GM23338 (cell line): ENCODE results near the gene AFAP1L1. TPM values are rescaled to one million over a fixed set of nuclear protein-coding genes. Genes with fewer than 3 reads are reported as not detected.

Experiments used
- ATAC-seq: fragments of 200-7000 bp; cut with Tn5 transposase; 3 replicates; pipeline ENCODE4 v1.9.1; 2020
- DNase-seq: peaks from one replicate; pipeline ENCODE4 v3.0.0-alpha.2; 2015; ENCODE audit warnings: low spot score
- H2AFZ ChIP-seq: fragments of 200-600 bp; sonication (generic); 2 replicates; pipeline ENCODE4 v1.8.0; 2016; ENCODE audit warnings: antibody characterized with exemption, mild to moderate bottlenecking, moderate library complexity
- H3F3A ChIP-seq: fragments of 200-600 bp; sonication (generic); replicated peaks from 2 replicates; pipeline ENCODE4 v1.8.0; 2017; ENCODE audit warnings: antibody characterized with exemption, mixed run types, low read depth
- H3K27ac ChIP-seq: fragments of 200-600 bp; sonication (generic); 2 replicates; pipeline ENCODE4 v1.6.1; 2016; ENCODE audit warnings: low read depth
- H3K27me3 ChIP-seq: fragments of 200-600 bp; sonication (generic); 2 replicates; pipeline ENCODE4 v1.8.0; 2016; ENCODE audit warnings: mild to moderate bottlenecking, mixed run types, moderate library complexity; ENCODE audit not compliant: insufficient read depth
- H3K36me3 ChIP-seq: fragments of 200-600 bp; sonication (generic); 2 replicates; pipeline ENCODE4 v1.8.0; 2016; ENCODE audit warnings: mild to moderate bottlenecking; ENCODE audit not compliant: insufficient read depth
- H3K4me1 ChIP-seq: fragments of 200-600 bp; sonication (generic); 2 replicates; pipeline ENCODE4 v1.8.0; 2016; ENCODE audit warnings: mild to moderate bottlenecking, moderate library complexity; ENCODE audit not compliant: insufficient read depth
- H3K4me2 ChIP-seq: fragments of 200-600 bp; sonication (generic); 2 replicates; pipeline ENCODE4 v1.7.1; 2017; ENCODE audit warnings: mixed run types
- H3K4me3 ChIP-seq: fragments of 200-600 bp; sonication (generic); 2 replicates; pipeline ENCODE4 v1.6.1; 2016; ENCODE audit warnings: mixed run types
- H3K79me2 ChIP-seq: fragments of 200-600 bp; sonication (generic); replicated peaks from 2 replicates; pipeline ENCODE4 v1.8.0; 2017; ENCODE audit warnings: mild to moderate bottlenecking; ENCODE audit not compliant: insufficient read depth
- H3K9me2 ChIP-seq: fragments of 200-600 bp; sonication (generic); 2 replicates; pipeline ENCODE4 v1.8.0; 2017; ENCODE audit not compliant: insufficient read depth
- H4K20me1 ChIP-seq: fragments of 200-600 bp; sonication (generic); replicated peaks from 2 replicates; pipeline ENCODE4 v1.8.0; 2017; ENCODE audit warnings: mild to moderate bottlenecking; ENCODE audit not compliant: insufficient read depth
- H3K27ac Mint-ChIP-seq: 2 replicates; pipeline ENCODE4 v1.8.0; 2020; ENCODE audit warnings: inconsistent platforms, mild to moderate bottlenecking, moderate library complexity, mixed read lengths
- H3K27me3 Mint-ChIP-seq: 3 replicates; pipeline ENCODE4 v1.8.0; 2022; ENCODE audit warnings: low read depth, mild to moderate bottlenecking, moderate library complexity, mixed read lengths, inconsistent platforms; ENCODE audit not compliant: insufficient read depth, poor library complexity
- H3K36me3 Mint-ChIP-seq: 3 replicates; pipeline ENCODE4 v1.8.0; 2021; ENCODE audit warnings: low read depth, mild to moderate bottlenecking, inconsistent platforms, moderate library complexity, mixed read lengths
- H3K4me1 Mint-ChIP-seq: 3 replicates; pipeline ENCODE4 v1.8.0; 2020; ENCODE audit warnings: mild to moderate bottlenecking, inconsistent platforms, mixed read lengths
- H3K4me3 Mint-ChIP-seq: 3 replicates; pipeline ENCODE4 v1.8.0; 2021; ENCODE audit warnings: moderate library complexity, mild to moderate bottlenecking, inconsistent platforms, mixed read lengths
- H3K9me3 Mint-ChIP-seq: 3 replicates; pipeline ENCODE4 v1.8.0; 2020; ENCODE audit warnings: moderate library complexity, mild to moderate bottlenecking, inconsistent platforms, mixed read lengths
- CREB1 ChIP-seq: fragments of 250-450 bp; sonication (Bioruptor Pico); IDR thresholded peaks from 2 replicates; pipeline ENCODE4 v1.5.0; 2020; ENCODE audit warnings: low read depth, mild to moderate bottlenecking, moderate library complexity
- CTCF ChIP-seq, 2 experiments: fragments of 200-600 bp in 1 of 2; sonication (generic) in 1 of 2; conservative IDR thresholded peaks; 2 replicates each; pipeline versions ENCODE4 v1.5.1 to v1.6.1; 2016 to 2017; ENCODE audit warnings: antibody characterized with exemption in 2 of 2, low read depth in 2 of 2, mild to moderate bottlenecking in 2 of 2, moderate library complexity in 1 of 2
- ETS1 ChIP-seq: IDR thresholded peaks from 2 replicates; pipeline ENCODE4 v1.6.1; 2016; ENCODE audit warnings: antibody characterized with exemption
- EZH2 ChIP-seq: fragments of 200-600 bp; sonication (generic); IDR thresholded peaks from one replicate; pipeline ENCODE4 v1.8.0; 2017; ENCODE audit warnings: antibody characterized with exemption, mild to moderate bottlenecking, low read depth; ENCODE audit not compliant: unreplicated experiment
- EZH2phosphoT487 ChIP-seq: fragments of 200-600 bp; sonication (generic); IDR thresholded peaks from one replicate; pipeline ENCODE4 v1.8.1; 2018; ENCODE audit warnings: antibody characterized with exemption; ENCODE audit not compliant: unreplicated experiment
- JUNB ChIP-seq: IDR thresholded peaks from one replicate; pipeline ENCODE4 v1.6.1; 2016; ENCODE audit warnings: antibody characterized with exemption; ENCODE audit not compliant: unreplicated experiment
- NANOG ChIP-seq: IDR thresholded peaks from 2 replicates; pipeline ENCODE4 v1.6.1; 2016; ENCODE audit warnings: antibody characterized with exemption, borderline replicate concordance
- POLR2AphosphoS5 ChIP-seq: IDR thresholded peaks from 2 replicates; pipeline ENCODE4 v1.6.1; 2016; ENCODE audit warnings: antibody characterized with exemption, low read depth
- REST ChIP-seq: IDR thresholded peaks from one replicate; pipeline ENCODE4 v1.6.1; 2018; ENCODE audit warnings: antibody characterized with exemption; ENCODE audit not compliant: unreplicated experiment
- STAT1 ChIP-seq: IDR thresholded peaks from one replicate; pipeline ENCODE4 v1.6.1; 2016; ENCODE audit warnings: antibody characterized with exemption; ENCODE audit not compliant: unreplicated experiment
- ZNF114 ChIP-seq: fragments of 250-450 bp; sonication (Bioruptor Pico); IDR thresholded peaks from 2 replicates; pipeline ENCODE4 v1.5.0; 2020; ENCODE audit warnings: mild to moderate bottlenecking, moderate library complexity
- polyA plus RNA-seq: library from polyadenylated mRNA; unstranded; fragments of >200 nt; fragmentation: Nextera tagmentation; extraction: Ambion mirVana; gene quantifications from 2 replicates; pipeline ENCODE4 v1.2.1, GENCODE V29; 2016
- total RNA-seq: library from RNA; depleted of rRNA; stranded (reverse); fragments of >200 nt; shearing (Covaris generic); gene quantifications from 2 replicates; pipeline ENCODE4 v1.2.3, GENCODE V29; 2014

The AFAP1L1 gene
- total and polyA plus RNA-seq, 2 experiments from 2014 or later = 3.2 to 5.7 TPM

DNA sequence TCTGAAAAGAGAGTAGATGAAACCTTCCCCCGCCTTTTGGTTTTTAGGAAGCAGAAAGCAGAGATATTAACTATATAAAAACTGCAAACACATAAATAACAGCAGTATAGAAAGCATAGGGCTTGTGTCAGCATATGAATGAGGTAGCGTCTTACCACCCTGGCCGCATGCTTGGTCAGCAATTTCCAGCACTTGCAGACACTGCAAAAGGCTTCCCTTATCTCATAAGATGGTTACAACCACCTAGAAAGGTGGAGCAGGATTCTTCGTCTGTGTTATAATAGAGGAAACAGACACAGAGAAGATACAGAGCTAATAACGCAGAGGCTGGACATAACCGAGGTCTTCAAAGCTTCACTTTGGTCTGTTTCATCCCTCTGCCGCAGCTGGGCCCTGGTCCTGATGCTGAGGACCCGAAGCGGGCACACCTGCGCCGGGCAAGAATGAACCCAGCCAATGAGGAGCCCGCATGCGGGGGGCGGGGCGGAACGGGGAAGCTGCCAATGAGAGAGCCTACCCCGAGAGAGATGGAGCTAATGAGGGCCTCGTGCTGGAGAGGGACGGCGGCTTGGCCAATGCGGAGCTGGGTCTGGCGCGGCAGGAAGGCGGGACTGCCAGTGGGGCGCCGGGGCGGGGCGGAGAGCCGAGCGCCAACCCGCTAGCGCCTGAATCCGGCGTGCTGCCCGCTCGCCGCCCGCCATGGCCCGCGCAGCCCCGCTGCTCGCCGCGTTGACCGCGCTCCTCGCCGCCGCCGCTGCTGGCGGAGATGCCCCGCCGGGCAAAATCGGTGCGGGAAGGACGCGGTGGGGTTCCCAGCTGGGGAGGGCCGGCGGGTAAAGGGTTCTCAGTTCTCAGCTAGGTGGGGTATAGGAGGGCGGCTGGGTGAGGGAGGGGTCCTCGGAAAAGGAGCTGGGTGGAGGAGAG, 86.0 kb downstream of the AFAP1L1 start, which contains the start of gene PCYOX1L:
PCYOX1L (plus strand) TSS at position 677 of the 924 bp plus-strand sequence; CDS start at position 700, 23 bp downstream.
- Histone ChIP-seq H3K4me3 (peak within 1 kb of the TSS; percentile 90), H3K27me3 (no peaks in the 10 kb centered on the region), H3K4me1 (peaks cover 12% of the 10 kb centered on the region), H3K4me2 (peak within 1 kb of the TSS; percentile 92), H4K20me1 (peaks cover 10% of the 10 kb centered on the region; the same call in 1 of the 2 replicates), H3K36me3 (peaks cover 15% of the 10 kb centered on the region), H3F3A (no peaks in the 10 kb centered on the region), H3K9me2 (no peaks in the 10 kb centered on the region), H3K27ac (no peak within 1 kb of the TSS), H3K79me2 (peaks cover 26% of the 10 kb centered on the region), H2AFZ (peak within 1 kb of the TSS; percentile 97)
- TF ChIP-seq ETS1 = no peak
- TF ChIP-seq EZH2 = no peak
- no peak for TF ChIP-seq ZNF114 (CRISPR knock-in tag)
- TF ChIP-seq POLR2AphosphoS5 = peak; percentile 85
- no peak for TF ChIP-seq CTCF (conservative IDR thresholded peaks at IDR 0.05; ENCODE audit: low read depth in 2 of 2)
- Mint-ChIP-seq H3K4me1 (peaks cover 9% of the 10 kb centered on the region), H3K36me3 (peaks cover 31% of the 10 kb centered on the region), H3K27ac (no peak within 1 kb of the TSS), H3K4me3 (peak within 1 kb of the TSS; percentile 96), H3K27me3 (peaks cover 4% of the 10 kb centered on the region), H3K9me3 (no peaks in the 10 kb centered on the region)
- peak; percentile 98 for DNase-seq
- ATAC-seq = peak; percentile 98

- Histone ChIP-seq H3K27me3 (no peaks in the 10 kb centered on the region), H3K79me2 (peaks cover 19% of the 10 kb centered on the region), H3K9me2 (no peaks in the 10 kb centered on the region), H3K4me1 (peaks cover 12% of the 10 kb centered on the region), H3K4me2 (peak overlapping the region; percentile 92), H3K27ac (no peak overlapping the region), H3F3A (no peaks in the 10 kb centered on the region), H3K4me3 (peak overlapping the region; percentile 90), H2AFZ (peak overlapping the region; percentile 97; the same call in 1 of the 2 replicates), H4K20me1 (peaks cover 6% of the 10 kb centered on the region; the same call in 1 of the 2 replicates), H3K36me3 (peaks cover 8% of the 10 kb centered on the region)
- no peaks in the 10 kb centered on the region for H3K9me3 Mint-ChIP-seq
- ATAC-seq (peak; percentile 26), DNase-seq (peak; percentile 29)
- H3K36me3 Mint-ChIP-seq = peaks cover 28% of the 10 kb centered on the region
- peak overlapping the region; percentile 96 for H3K4me3 Mint-ChIP-seq
- peaks cover 4% of the 10 kb centered on the region for H3K27me3 Mint-ChIP-seq
- peaks cover 9% of the 10 kb centered on the region for H3K4me1 Mint-ChIP-seq
- no peak overlapping the region for H3K27ac Mint-ChIP-seq
- TF ChIP-seq EZH2 (no peak), CREB1 (no peak), ETS1 (no peak), NANOG (no peak), STAT1 (no peak), CTCF (conservative IDR thresholded peaks at IDR 0.05; ENCODE audit: low read depth in 2 of 2) (no peak), EZH2phosphoT487 (no peak), REST (no peak), JUNB (no peak), POLR2AphosphoS5 (no peak), ZNF114 (CRISPR knock-in tag) (no peak)
These were observed 86.6 kb downstream of the AFAP1L1 start for GRCh38 chr5:149358294-149358651.
